AG04450 (cell line): Measurements from ENCODE around the gene STRBP. TPM values are rescaled to one million over a fixed set of nuclear protein-coding genes. Genes with fewer than 3 reads are reported as not detected.

Source experiments
- CTCF ChIA-PET: fragments of 300-600, 350-600 bp; formaldehyde crosslinking; extraction: SDS; loops from one replicate; lab custom pipeline; 2022; ENCODE audit warnings: antibody characterized with exemption, inconsistent platforms; lab: Charles Lee
- POLR2A ChIA-PET: fragments of 350-600 bp; formaldehyde crosslinking; extraction: SDS; loops from one replicate; lab custom pipeline; 2021; ENCODE audit warnings: antibody characterized with exemption, inconsistent platforms; lab: Yijun Ruan, JAX
- DNase-seq: peaks from one replicate; pipeline ENCODE4 v3.0.0-alpha.2; 2011; ENCODE audit warnings: low read depth, low spot score
- H3K27ac ChIP-seq: one replicate; pipeline ENCODE4 v1.5.1; 2012; ENCODE audit warnings: low read depth, low read length, control low read depth
- H3K27me3 ChIP-seq: one replicate; pipeline ENCODE4 v1.6.0; 2012; ENCODE audit warnings: low read length; ENCODE audit not compliant: control insufficient read depth, insufficient read depth
- H3K4me3 ChIP-seq: 2 replicates; pipeline ENCODE4 v1.5.1; 2011; ENCODE audit warnings: mild to moderate bottlenecking, low read depth, low read length, control low read depth
- H3K9me3 ChIP-seq: 2 replicates; pipeline ENCODE4 v1.5.1; 2012; ENCODE audit warnings: low read length; ENCODE audit not compliant: control insufficient read depth, insufficient read depth
- CTCF ChIP-seq: IDR thresholded peaks from 2 replicates; pipeline ENCODE4 v1.5.1; 2011; ENCODE audit warnings: low read depth, low read length, control low read depth, inconsistent platforms
- polyA plus RNA-seq: library from polyadenylated mRNA; depleted of rRNA; stranded (reverse); fragments of >200 nt; gene quantifications from 2 replicates; pipeline ENCODE4 v1.2.3, GENCODE V29; 2011

The STRBP gene
- polyA plus RNA-seq, 1 experiment: 6.3 TPM

- Histone ChIP-seq H3K4me3 (no peak overlapping the region), H3K27ac (no peak overlapping the region), H3K27me3 (no peaks in the 10 kb centered on the region), H3K9me3 (no peaks in the 10 kb centered on the region)
- CTCF ChIA-PET: interaction anchor here (1.1 kb wide), 1 partner anchor 11 kb away, joined by 3 read pairs; no protein-coding TSS in a partner anchor
- no peak for TF ChIP-seq CTCF
- POLR2A ChIA-PET: interaction anchor here (0.7 kb wide), 1 partner anchor 1580 kb away, joined by 3 read pairs; no protein-coding TSS in a partner anchor
- DNase-seq: peak; percentile 20
These were observed 105.5 kb downstream of the STRBP start for GRCh38 chr9:123162791-123163345.

GRCh38 chr9:123162360-123162759 lies 106.0 kb downstream of the STRBP start:
- Histone ChIP-seq H3K9me3 (no peaks in the 10 kb centered on the region), H3K4me3 (no peak overlapping the region), H3K27me3 (no peaks in the 10 kb centered on the region), H3K27ac (no peak overlapping the region)
- ChIA-PET POLR2A (interaction anchor here (0.5 kb wide), 1 partner anchor 20 kb away, joined by 5 read pairs; no protein-coding TSS in a partner anchor), CTCF (interaction anchor here (1.1 kb wide), 1 partner anchor 10 kb away, joined by 3 read pairs; no protein-coding TSS in a partner anchor)
- DNase-seq: no peak
- no peak for TF ChIP-seq CTCF

GRCh38 chr9:123157221-123157620 lies 111.2 kb downstream of the STRBP start:
- H3K27me3 ChIP-seq: no peaks in the 10 kb centered on the region
- no peak overlapping the region for H3K4me3 ChIP-seq
- H3K9me3 ChIP-seq: no peaks in the 10 kb centered on the region
- H3K27ac ChIP-seq: no peak overlapping the region
- ChIA-PET CTCF (interaction anchor here (1.2 kb wide), 1 partner anchor 62 kb away, joined by 3 read pairs; no protein-coding TSS in a partner anchor), POLR2A (no interaction called here)
- no peak for TF ChIP-seq CTCF
- no peak for DNase-seq

GRCh38 chr9:123150708-123151503 lies 117.5 kb downstream of the STRBP start:
- ChIA-PET POLR2A (no interaction called here), CTCF (no interaction called here)
- H3K27ac ChIP-seq: no peak overlapping the region
- H3K9me3 ChIP-seq: no peaks in the 10 kb centered on the region
- no peak overlapping the region for H3K4me3 ChIP-seq
- no peak for TF ChIP-seq CTCF
- no peaks in the 10 kb centered on the region for H3K27me3 ChIP-seq
- DNase-seq: no peak

- CTCF ChIA-PET: no interaction called here
- TF ChIP-seq CTCF: no peak
- H3K4me3 ChIP-seq: no peak overlapping the region
These were observed 119.3 kb downstream of the STRBP start for GRCh38 chr9:123149067-123149466.

More at GRCh38 chr9:123149067-123149466, 119.3 kb downstream of the STRBP start:
- POLR2A ChIA-PET: no interaction called here
- Histone ChIP-seq H3K27me3 (no peaks in the 10 kb centered on the region), H3K9me3 (no peaks in the 10 kb centered on the region), H3K27ac (no peak overlapping the region)
- no peak for DNase-seq
